Thyroid gland (tissue), 4 donors: ENCODE data around the gene PPM1G. TPM values are rescaled to one million over a fixed set of nuclear protein-coding genes. Genes with fewer than 3 reads are reported as not detected.

Experiments used
- DNase-seq, 2 donors: peaks; one replicate each; pipeline ENCODE4 v3.0.0-alpha.2; 2019
- H3K27ac ChIP-seq, 3 donors: fragments of 200-600 bp; sonication (generic); 1 replicate in 2 of 3; 2 replicates in 1 of 3; pipeline ENCODE4 v1.5.1; 2016 to 2019; ENCODE audit warnings: mild to moderate bottlenecking in 1 of 3, moderate library complexity in 1 of 3
- H3K27me3 ChIP-seq: fragments of 200-600 bp; sonication (generic); one replicate; pipeline ENCODE4 v1.5.1; 2019
- H3K36me3 ChIP-seq, 2 donors: fragments of 200-600 bp; sonication (generic); one replicate each; pipeline ENCODE4 v1.5.1; 2016 to 2019
- H3K4me1 ChIP-seq, 2 donors: fragments of 200-600 bp; sonication (generic); one replicate each; pipeline ENCODE4 v1.5.1; 2017 to 2019
- H3K4me3 ChIP-seq, 3 donors: fragments of 200-600 bp; sonication (generic); replicated peaks in 1 of 3; 1 replicate in 2 of 3; 2 replicates in 1 of 3; pipeline ENCODE4 v1.5.1; 2016; ENCODE audit warnings: mild to moderate bottlenecking in 1 of 3
- H3K9me3 ChIP-seq: fragments of 200-600 bp; sonication (generic); one replicate; pipeline ENCODE4 v1.5.1; 2017
- POLR2A ChIP-seq, 2 donors: fragments of 450-650 bp; IDR thresholded peaks; one replicate each; pipeline ENCODE4 v1.6.1; 2017; ENCODE audit warnings: antibody characterized with exemption in 2 of 2, mild to moderate bottlenecking in 2 of 2, moderate library complexity in 1 of 2
- WGBS, 2 donors: methylation state at CpG; one replicate each; pipeline ENCODE4 v1.1.5; 2017; 5-methylcytosine and 5-hydroxymethylcytosine counted together
- intact Hi-C: fragments of 100-400 bp; cut with DNase I; formaldehyde crosslinking; loops from one replicate; pipeline ENCODE4 v1.15.1; 2023
- total RNA-seq, 4 donors: library from RNA; depleted of rRNA; stranded (reverse); fragments of >200 nt; gene quantifications; one replicate each; pipeline ENCODE4 v1.2.3, GENCODE V29; 2016
- TF ChIP-seq, protein P1 (sequence below), 6 experiments: fragments of 200-600 bp in 3 of 6; fragments of 450-650 bp in 3 of 6; sonication (generic) in 3 of 6; IDR thresholded peaks; one replicate each; pipeline ENCODE4 v1.5.1; 2016 to 2019; ENCODE audit warnings: antibody characterized with exemption in 6 of 6, mild to moderate bottlenecking in 2 of 6, inconsistent platforms in 1 of 6, moderate library complexity in 1 of 6

Gene PPM1G
- total RNA-seq, 4 donors from 2014 or later: 55.4 to 75.2 (median 59.5) TPM

GRCh38 chr2:27376866-27377617 is 32.3 kb downstream of the PPM1G start:
- Histone ChIP-seq H3K27me3 (no peaks in the 10 kb centered on the region), H3K36me3 (peaks cover 49 to 58% of the 10 kb centered on the region in 2 donors), H3K4me1 (peaks cover 13 to 35% of the 10 kb centered on the region in 2 donors), H3K9me3 (no peaks in the 10 kb centered on the region), H3K4me3 (no peak overlapping the region), H3K27ac (no peak overlapping the region)
- no peak for TF ChIP-seq POLR2A (IDR thresholded peaks at IDR 0.05)
- intact Hi-C loops: no loop called here
- WGBS, 2 donors: 61 to 76% methylated on average over 3 to 10 of the region's 10 CpGs
- no peak for DNase-seq

DNA sequence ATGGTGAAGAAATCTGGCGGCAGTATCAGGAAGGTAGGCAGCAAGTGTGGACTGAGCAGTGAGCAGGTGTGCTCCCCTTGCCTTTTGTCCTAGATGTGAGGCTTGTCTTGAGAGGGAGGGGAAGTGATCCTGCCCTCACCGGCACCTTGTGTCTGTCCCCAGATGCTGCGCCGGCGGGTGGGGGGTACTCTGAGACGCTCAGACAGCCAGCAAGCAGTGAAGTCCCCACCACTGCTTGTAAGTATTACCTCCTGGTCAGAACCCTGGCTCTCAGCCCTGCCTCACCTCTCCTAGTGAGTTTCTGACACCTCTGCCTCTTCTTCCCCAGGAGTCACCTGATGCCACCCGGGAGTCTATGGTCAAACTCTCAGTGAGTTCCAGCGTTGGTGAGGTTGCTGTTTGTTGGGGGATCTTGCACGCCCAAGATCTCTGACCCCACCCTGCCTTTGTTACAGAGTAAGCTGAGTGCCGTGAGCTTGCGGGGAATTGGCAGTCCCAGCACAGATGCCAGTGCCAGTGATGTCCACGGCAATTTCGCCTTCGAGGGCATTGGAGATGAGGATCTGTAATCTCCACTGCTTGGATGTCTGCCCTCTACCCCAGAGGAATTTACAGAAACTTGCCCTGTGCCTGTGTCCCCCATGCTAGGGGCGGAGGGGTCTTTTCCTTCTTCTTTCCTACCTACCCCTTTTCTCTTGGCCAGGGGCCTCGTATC is 33.1 kb downstream of the PPM1G start:
- TF ChIP-seq, protein P1, sequence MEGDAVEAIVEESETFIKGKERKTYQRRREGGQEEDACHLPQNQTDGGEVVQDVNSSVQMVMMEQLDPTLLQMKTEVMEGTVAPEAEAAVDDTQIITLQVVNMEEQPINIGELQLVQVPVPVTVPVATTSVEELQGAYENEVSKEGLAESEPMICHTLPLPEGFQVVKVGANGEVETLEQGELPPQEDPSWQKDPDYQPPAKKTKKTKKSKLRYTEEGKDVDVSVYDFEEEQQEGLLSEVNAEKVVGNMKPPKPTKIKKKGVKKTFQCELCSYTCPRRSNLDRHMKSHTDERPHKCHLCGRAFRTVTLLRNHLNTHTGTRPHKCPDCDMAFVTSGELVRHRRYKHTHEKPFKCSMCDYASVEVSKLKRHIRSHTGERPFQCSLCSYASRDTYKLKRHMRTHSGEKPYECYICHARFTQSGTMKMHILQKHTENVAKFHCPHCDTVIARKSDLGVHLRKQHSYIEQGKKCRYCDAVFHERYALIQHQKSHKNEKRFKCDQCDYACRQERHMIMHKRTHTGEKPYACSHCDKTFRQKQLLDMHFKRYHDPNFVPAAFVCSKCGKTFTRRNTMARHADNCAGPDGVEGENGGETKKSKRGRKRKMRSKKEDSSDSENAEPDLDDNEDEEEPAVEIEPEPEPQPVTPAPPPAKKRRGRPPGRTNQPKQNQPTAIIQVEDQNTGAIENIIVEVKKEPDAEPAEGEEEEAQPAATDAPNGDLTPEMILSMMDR (IDR thresholded peaks at IDR 0.05): no peak
- TF ChIP-seq POLR2A (IDR thresholded peaks at IDR 0.05): no peak
- WGBS, 2 donors: 90 to 93% methylated on average over 16 of the region's 16 CpGs
- Histone ChIP-seq H3K4me3 (no peak overlapping the region), H3K36me3 (peaks cover 49 to 52% of the 10 kb centered on the region in 2 donors), H3K27ac (no peak overlapping the region), H3K27me3 (no peaks in the 10 kb centered on the region), H3K4me1 (peaks cover 21 to 40% of the 10 kb centered on the region in 2 donors), H3K9me3 (no peaks in the 10 kb centered on the region)
- intact Hi-C loops: no loop called here
- DNase-seq: no peak

DNA sequence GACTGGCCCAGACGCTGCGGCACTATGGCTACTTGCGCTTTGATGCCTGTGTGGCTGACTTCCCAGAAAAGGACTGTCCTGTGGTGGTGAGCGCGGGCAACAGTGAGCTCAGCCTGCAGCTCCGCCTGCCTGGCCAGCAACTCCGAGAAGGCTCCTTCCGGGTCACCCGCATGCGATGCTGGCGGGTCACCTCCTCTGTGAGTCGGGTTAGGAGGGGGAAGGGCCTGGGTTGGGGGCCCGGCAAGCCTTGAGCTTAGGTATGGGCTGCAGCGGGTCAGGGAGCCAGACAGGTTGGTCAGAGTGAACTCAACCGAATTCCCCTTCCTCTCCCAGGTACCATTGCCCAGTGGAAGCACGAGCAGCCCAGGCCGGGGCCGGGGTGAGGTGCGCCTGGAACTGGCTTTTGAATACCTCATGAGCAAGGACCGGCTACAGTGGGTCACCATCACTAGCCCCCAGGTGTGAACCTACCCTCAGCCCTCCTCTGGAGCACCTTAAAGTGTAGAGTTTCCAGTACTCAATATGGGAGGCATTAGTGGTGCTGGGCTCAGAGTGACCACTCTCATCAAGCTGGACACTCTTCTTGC is 33.8 kb downstream of the PPM1G start:
- intact Hi-C loops: no loop called here
- Histone ChIP-seq H3K4me3 (no peak overlapping the region), H3K27ac (no peak overlapping the region), H3K36me3 (peaks cover 49 to 52% of the 10 kb centered on the region in 2 donors), H3K27me3 (no peaks in the 10 kb centered on the region), H3K9me3 (no peaks in the 10 kb centered on the region), H3K4me1 (peaks cover 23 to 35% of the 10 kb centered on the region in 2 donors)
- no peak for DNase-seq
- no peak for TF ChIP-seq POLR2A (IDR thresholded peaks at IDR 0.05)
- TF ChIP-seq, protein P1 (IDR thresholded peaks at IDR 0.05): no peak
- WGBS, 2 donors: 95 to 98% methylated on average over 9 to 16 of the region's 20 CpGs

- H3K9me3 ChIP-seq: no peaks in the 10 kb centered on the region
- no peak overlapping the region for H3K4me3 ChIP-seq
- H3K27ac ChIP-seq: no peak overlapping the region
- no peak for TF ChIP-seq POLR2A (IDR thresholded peaks at IDR 0.05)
- TF ChIP-seq, protein P1 (IDR thresholded peaks at IDR 0.05): no peak
- H3K27me3 ChIP-seq: no peaks in the 10 kb centered on the region
- WGBS, 2 donors: 87 to 96% methylated on average over 5 of the region's 5 CpGs
- intact Hi-C loops: no loop called here
- peaks cover 49 to 52% of the 10 kb centered on the region in 2 donors for H3K36me3 ChIP-seq
- no peak for DNase-seq
- peaks cover 18 to 30% of the 10 kb centered on the region in 2 donors for H3K4me1 ChIP-seq
Measured at GRCh38 chr2:27373567-27373966, 35.8 kb downstream of the PPM1G start.

GRCh38 chr2:27372937-27373336 is 36.5 kb downstream of the PPM1G start:
- H3K27me3 ChIP-seq: no peaks in the 10 kb centered on the region
- 83 to 96% methylated on average over 6 of the region's 6 CpGs for WGBS, 2 donors
- H3K4me1 ChIP-seq: peaks cover 18 to 26% of the 10 kb centered on the region in 2 donors
- intact Hi-C loops: no loop called here
- H3K9me3 ChIP-seq: no peaks in the 10 kb centered on the region
- TF ChIP-seq POLR2A (IDR thresholded peaks at IDR 0.05): no peak
- TF ChIP-seq, protein P1 (IDR thresholded peaks at IDR 0.05): no peak
- H3K4me3 ChIP-seq: no peak overlapping the region
- DNase-seq: no peak
- peaks cover 52 to 54% of the 10 kb centered on the region in 2 donors for H3K36me3 ChIP-seq
- H3K27ac ChIP-seq: no peak overlapping the region
